Loucy (cell line): ENCODE data around the gene KRT33A.

Source experiments
- H2AFZ ChIP-seq: fragments of 200-600 bp; sonication (generic); 2 replicates; pipeline ENCODE4 v1.6.0; 2016; ENCODE audit warnings: antibody characterized with exemption, mild to moderate bottlenecking, low read length, moderate library complexity
- H3F3A ChIP-seq: fragments of 200-600 bp; 2 replicates; pipeline ENCODE4 v1.6.0; 2016; ENCODE audit warnings: antibody characterized with exemption, low read depth, mild to moderate bottlenecking
- H3K27me3 ChIP-seq: fragments of 200-600 bp; sonication (generic); 2 replicates; pipeline ENCODE4 v1.6.1; 2014; ENCODE audit warnings: low read length, mild to moderate bottlenecking; ENCODE audit not compliant: insufficient read depth, poor library complexity, severe bottlenecking
- H3K36me3 ChIP-seq: fragments of 200-600 bp; sonication (generic); 2 replicates; pipeline ENCODE4 v1.6.1; 2016; ENCODE audit warnings: low read length; ENCODE audit not compliant: insufficient read depth
- H3K4me1 ChIP-seq: fragments of 200-600 bp; sonication (generic); 2 replicates; pipeline ENCODE4 v1.5.1; 2014; ENCODE audit warnings: low read length, mild to moderate bottlenecking; ENCODE audit not compliant: insufficient read depth, poor library complexity, severe bottlenecking
- H3K4me2 ChIP-seq: fragments of 200-600 bp; sonication (generic); 2 replicates; pipeline ENCODE4 v1.6.0; 2014; ENCODE audit warnings: antibody characterized with exemption, low read length, low read depth, mild to moderate bottlenecking; ENCODE audit not compliant: poor library complexity, severe bottlenecking
- H3K4me3 ChIP-seq: fragments of 200-600 bp; sonication (generic); 2 replicates; pipeline ENCODE4 v1.5.1; 2014; ENCODE audit warnings: low read length, mild to moderate bottlenecking, mixed read lengths; ENCODE audit not compliant: poor library complexity, severe bottlenecking
- H3K79me2 ChIP-seq: fragments of 200-600 bp; sonication (generic); 2 replicates; pipeline ENCODE4 v1.6.1; 2014; ENCODE audit warnings: low read length; ENCODE audit not compliant: insufficient read depth
- H3K9ac ChIP-seq: fragments of 200-600 bp; sonication (generic); 2 replicates; pipeline ENCODE4 v1.6.0; 2014; ENCODE audit warnings: mild to moderate bottlenecking, low read depth, low read length, moderate library complexity; ENCODE audit not compliant: poor library complexity, severe bottlenecking
- H3K9me2 ChIP-seq: fragments of 200-600 bp; sonication (generic); replicated peaks from 2 replicates; pipeline ENCODE4 v1.6.1; 2016; ENCODE audit warnings: low read depth, low read length, mixed read lengths
- H3K9me3 ChIP-seq: fragments of 200-600 bp; sonication (generic); 2 replicates; pipeline ENCODE4 v1.6.1; 2014; ENCODE audit warnings: mild to moderate bottlenecking, antibody characterized with exemption, low read length, low read depth; ENCODE audit not compliant: insufficient read depth
- H4K20me1 ChIP-seq: fragments of 200-600 bp; sonication (generic); 2 replicates; pipeline ENCODE4 v1.6.0; 2014; ENCODE audit warnings: antibody characterized with exemption, low read length, mild to moderate bottlenecking; ENCODE audit not compliant: insufficient read depth, poor library complexity, severe bottlenecking
- EZH2phosphoT487 ChIP-seq: fragments of 200-600 bp; IDR thresholded peaks from 2 replicates; pipeline ENCODE4 v1.6.1; 2018; ENCODE audit warnings: antibody characterized with exemption, mild to moderate bottlenecking, moderate library complexity, borderline replicate concordance
- TF ChIP-seq, protein P1 (sequence below): fragments of 200-600 bp; sonication (generic); conservative IDR thresholded peaks from 2 replicates; pipeline ENCODE4 v1.5.1; 2014; ENCODE audit warnings: mild to moderate bottlenecking, antibody characterized with exemption, low read length

Gene KRT33A

DNA sequence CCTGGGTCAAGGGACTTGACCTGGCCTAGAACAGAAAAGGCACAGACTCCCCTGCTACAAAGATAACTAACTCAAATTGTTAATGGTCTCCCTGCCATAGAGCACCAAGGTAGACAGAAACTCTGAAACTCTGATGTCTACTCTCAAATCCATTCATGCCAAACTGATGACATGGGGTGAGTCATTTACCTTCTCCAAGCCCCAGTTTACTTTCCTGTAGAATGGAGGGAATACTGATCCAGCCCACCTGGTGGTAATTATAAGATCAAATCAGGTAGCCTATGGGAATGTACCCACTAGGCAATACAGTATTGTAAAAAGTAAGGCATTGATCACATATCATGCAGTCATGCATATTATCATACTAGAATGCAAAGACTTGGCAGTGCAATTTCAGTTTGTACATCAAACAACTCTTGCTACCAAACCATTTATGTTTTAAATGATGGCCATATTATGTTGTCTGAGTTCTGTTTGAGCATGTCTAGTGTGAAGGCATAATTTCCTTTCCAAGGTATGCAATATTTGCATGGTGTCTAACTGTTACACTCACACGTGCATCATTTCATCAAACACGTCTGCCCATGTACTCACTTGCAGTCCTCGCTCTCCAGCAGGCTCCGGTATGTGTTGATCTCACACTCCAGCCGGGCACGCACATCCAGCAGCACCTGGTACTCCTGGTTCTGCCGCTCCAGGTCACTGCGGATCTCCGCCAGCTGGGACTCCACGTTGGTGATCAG lies 43.8 kb upstream of the KRT33A start:
- no peaks in the 10 kb centered on the region for H3K36me3 ChIP-seq
- no peaks in the 10 kb centered on the region for H3K9me2 ChIP-seq
- H3K4me3 ChIP-seq, result no peak overlapping the region
- no peaks in the 10 kb centered on the region for H3K79me2 ChIP-seq
- TF ChIP-seq, protein P1, sequence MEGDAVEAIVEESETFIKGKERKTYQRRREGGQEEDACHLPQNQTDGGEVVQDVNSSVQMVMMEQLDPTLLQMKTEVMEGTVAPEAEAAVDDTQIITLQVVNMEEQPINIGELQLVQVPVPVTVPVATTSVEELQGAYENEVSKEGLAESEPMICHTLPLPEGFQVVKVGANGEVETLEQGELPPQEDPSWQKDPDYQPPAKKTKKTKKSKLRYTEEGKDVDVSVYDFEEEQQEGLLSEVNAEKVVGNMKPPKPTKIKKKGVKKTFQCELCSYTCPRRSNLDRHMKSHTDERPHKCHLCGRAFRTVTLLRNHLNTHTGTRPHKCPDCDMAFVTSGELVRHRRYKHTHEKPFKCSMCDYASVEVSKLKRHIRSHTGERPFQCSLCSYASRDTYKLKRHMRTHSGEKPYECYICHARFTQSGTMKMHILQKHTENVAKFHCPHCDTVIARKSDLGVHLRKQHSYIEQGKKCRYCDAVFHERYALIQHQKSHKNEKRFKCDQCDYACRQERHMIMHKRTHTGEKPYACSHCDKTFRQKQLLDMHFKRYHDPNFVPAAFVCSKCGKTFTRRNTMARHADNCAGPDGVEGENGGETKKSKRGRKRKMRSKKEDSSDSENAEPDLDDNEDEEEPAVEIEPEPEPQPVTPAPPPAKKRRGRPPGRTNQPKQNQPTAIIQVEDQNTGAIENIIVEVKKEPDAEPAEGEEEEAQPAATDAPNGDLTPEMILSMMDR, result no peak
- no peak for TF ChIP-seq EZH2phosphoT487
- H3K9ac ChIP-seq, result no peak overlapping the region
- no peaks in the 10 kb centered on the region for H3K4me1 ChIP-seq
- H3K9me3 ChIP-seq, result no peaks in the 10 kb centered on the region
- no peaks in the 10 kb centered on the region for H4K20me1 ChIP-seq
- no peak overlapping the region for H3K4me2 ChIP-seq
- no peaks in the 10 kb centered on the region for H3F3A ChIP-seq
- H3K27me3 ChIP-seq, result no peaks in the 10 kb centered on the region
- H2AFZ ChIP-seq, result no peak overlapping the region

DNA sequence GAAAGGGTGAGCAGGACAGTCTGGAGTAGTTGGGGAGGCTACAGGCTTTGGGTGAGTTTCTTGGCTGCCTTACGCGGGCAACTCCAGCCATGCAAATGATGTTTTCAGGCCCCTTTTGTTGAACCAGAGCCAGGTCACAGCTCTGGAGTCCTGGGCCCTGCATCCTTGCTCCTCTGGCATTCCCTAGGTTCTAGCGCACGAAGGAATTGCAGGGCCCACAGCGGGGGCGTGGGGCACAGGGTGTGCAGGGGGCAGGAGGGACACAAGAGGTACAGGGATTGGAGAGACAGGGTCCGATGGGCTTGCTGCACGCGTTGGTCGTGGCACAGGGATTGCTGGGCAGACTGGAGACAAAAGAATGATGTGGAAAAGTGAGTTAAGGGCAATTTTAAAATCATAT lies 43.2 kb upstream of the KRT33A start:
- no peaks in the 10 kb centered on the region for H3K9me3 ChIP-seq
- no peaks in the 10 kb centered on the region for H3K79me2 ChIP-seq
- no peaks in the 10 kb centered on the region for H4K20me1 ChIP-seq
- H3K9ac ChIP-seq, result no peak overlapping the region
- H2AFZ ChIP-seq, result no peak overlapping the region
- no peaks in the 10 kb centered on the region for H3F3A ChIP-seq
- no peak overlapping the region for H3K4me2 ChIP-seq
- no peak overlapping the region for H3K4me3 ChIP-seq
- no peaks in the 10 kb centered on the region for H3K27me3 ChIP-seq
- no peaks in the 10 kb centered on the region for H3K36me3 ChIP-seq
- no peak for TF ChIP-seq EZH2phosphoT487
- TF ChIP-seq, protein P1, result no peak
- no peaks in the 10 kb centered on the region for H3K4me1 ChIP-seq
- H3K9me2 ChIP-seq, result no peaks in the 10 kb centered on the region

DNA sequence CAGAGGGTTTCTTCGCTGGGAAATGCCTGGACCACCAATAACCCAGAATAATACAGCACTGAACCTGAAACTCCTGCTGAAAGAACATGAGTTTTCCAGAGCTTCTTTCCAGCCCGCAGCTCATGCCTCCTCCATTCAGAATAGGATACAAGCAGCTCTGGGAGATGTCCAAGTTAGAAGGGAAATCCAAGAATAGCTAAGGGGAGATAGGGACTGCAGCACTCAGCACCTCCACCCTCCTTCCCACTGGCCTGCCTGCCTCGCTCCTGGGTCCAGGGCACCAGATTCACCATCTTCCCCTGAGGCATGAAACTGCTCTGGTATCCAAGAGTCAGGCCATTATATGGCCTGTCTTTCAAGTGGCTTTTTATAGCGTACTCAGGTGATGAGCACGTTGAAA lies 42.7 kb upstream of the KRT33A start:
- Histone ChIP-seq H3K9me3 (no peaks in the 10 kb centered on the region), H2AFZ (no peak overlapping the region), H3K27me3 (no peaks in the 10 kb centered on the region), H3K79me2 (no peaks in the 10 kb centered on the region), H3F3A (no peaks in the 10 kb centered on the region), H3K4me3 (no peak overlapping the region), H3K4me2 (no peak overlapping the region), H3K9ac (no peak overlapping the region), H3K36me3 (no peaks in the 10 kb centered on the region), H3K9me2 (no peaks in the 10 kb centered on the region), H4K20me1 (no peaks in the 10 kb centered on the region), H3K4me1 (no peaks in the 10 kb centered on the region)
- no peak for TF ChIP-seq EZH2phosphoT487
- TF ChIP-seq, protein P1, result no peak
